Osteoblast (primary cell): ENCODE data around the gene PLA2G2C. TPM values are rescaled to one million over a fixed set of nuclear protein-coding genes. Genes with fewer than 3 reads are reported as not detected.

Source experiments
- DNase-seq: peaks from one replicate; pipeline ENCODE4 v3.0.0; 2011; ENCODE audit warnings: low spot score, mixed read lengths; ENCODE audit not compliant: insufficient read length; ENCODE audit errors: missing footprints
- H2AFZ ChIP-seq: 2 replicates; pipeline ENCODE4 v1.6.0; 2011; ENCODE audit warnings: mild to moderate bottlenecking, low read length
- H3K27ac ChIP-seq: 2 replicates; pipeline ENCODE4 v1.5.1; 2011; ENCODE audit warnings: mild to moderate bottlenecking, low read depth, low read length, moderate library complexity
- H3K27me3 ChIP-seq: 2 replicates; pipeline ENCODE4 v1.6.0; 2012; ENCODE audit warnings: mild to moderate bottlenecking, control low read depth, inconsistent platforms, low read length, moderate library complexity; ENCODE audit not compliant: insufficient read depth
- H3K36me3 ChIP-seq: 2 replicates; pipeline ENCODE4 v1.5.1; 2011; ENCODE audit warnings: mild to moderate bottlenecking, low read length, control low read depth, moderate library complexity; ENCODE audit not compliant: insufficient read depth
- H3K4me1 ChIP-seq: 2 replicates; pipeline ENCODE4 v1.5.1; 2011; ENCODE audit warnings: mild to moderate bottlenecking, low read length, control low read depth, moderate library complexity; ENCODE audit not compliant: insufficient read depth
- H3K4me2 ChIP-seq: 2 replicates; pipeline ENCODE4 v1.6.0; 2011; ENCODE audit warnings: mild to moderate bottlenecking, low read length; ENCODE audit not compliant: insufficient read depth
- H3K4me3 ChIP-seq: fragments of 200-600 bp; sonication (generic); 3 replicates; pipeline ENCODE4 v1.5.1; 2012; ENCODE audit warnings: mild to moderate bottlenecking, low read length, inconsistent platforms; ENCODE audit not compliant: insufficient read depth
- H3K79me2 ChIP-seq: 2 replicates; pipeline ENCODE4 v1.6.0; 2012; ENCODE audit warnings: mild to moderate bottlenecking, low read length, control low read depth, inconsistent platforms; ENCODE audit not compliant: insufficient read depth
- H3K9me3 ChIP-seq: 2 replicates; pipeline ENCODE4 v1.5.1; 2011; ENCODE audit warnings: low read depth, low read length, control low read depth
- H4K20me1 ChIP-seq: 2 replicates; pipeline ENCODE4 v1.6.0; 2012; ENCODE audit warnings: mild to moderate bottlenecking, low read length, control low read depth; ENCODE audit not compliant: insufficient read depth
- CTCF ChIP-seq: IDR thresholded peaks from 2 replicates; pipeline ENCODE4 v1.5.1; 2011; ENCODE audit warnings: mild to moderate bottlenecking, low read depth, low read length, moderate library complexity; ENCODE audit errors: extremely low read depth
- total RNA-seq: library from RNA; depleted of rRNA; stranded (reverse); fragments of >200 nt; gene quantifications from 2 replicates; pipeline ENCODE4 v1.2.3, GENCODE V29; 2012

The PLA2G2C gene
- total RNA-seq, 1 donor, result not detected

- H2AFZ ChIP-seq, result peak overlapping the region; percentile 66
- peak; percentile 84 for DNase-seq
- H3K4me3 ChIP-seq, result peak overlapping the region; percentile 50
Measured at GRCh38 chr1:20164694-20165202, 21.6 kb downstream of the PLA2G2C start.

GRCh38 chr1:20160034-20160433 lies 26.3 kb downstream of the PLA2G2C start:
- no peak overlapping the region for H3K4me2 ChIP-seq
- no peaks in the 10 kb centered on the region for H3K79me2 ChIP-seq
- peaks cover 22% of the 10 kb centered on the region for H3K9me3 ChIP-seq
- DNase-seq, result peak; percentile 31
- H3K4me3 ChIP-seq, result no peak overlapping the region
- H3K27ac ChIP-seq, result no peak overlapping the region
- H3K36me3 ChIP-seq, result no peaks in the 10 kb centered on the region
- H3K4me1 ChIP-seq, result peaks cover 2% of the 10 kb centered on the region
- no peaks in the 10 kb centered on the region for H4K20me1 ChIP-seq
- H2AFZ ChIP-seq, result no peak overlapping the region
- peaks cover 4% of the 10 kb centered on the region for H3K27me3 ChIP-seq
- TF ChIP-seq CTCF, result no peak

More at GRCh38 chr1:20164694-20165202, 21.6 kb downstream of the PLA2G2C start:
- Histone ChIP-seq H3K9me3 (peaks cover 13% of the 10 kb centered on the region), H3K4me2 (peak overlapping the region; percentile 74), H3K36me3 (no peaks in the 10 kb centered on the region), H3K27me3 (peaks cover 8% of the 10 kb centered on the region), H3K79me2 (no peaks in the 10 kb centered on the region), H3K4me1 (peaks cover 2% of the 10 kb centered on the region), H4K20me1 (no peaks in the 10 kb centered on the region), H3K27ac (no peak overlapping the region)
- TF ChIP-seq CTCF, result peak; percentile 26

GRCh38 chr1:20158358-20159070 lies 27.8 kb downstream of the PLA2G2C start:
- DNase-seq, result no peak
- H3K4me3 ChIP-seq, result no peak overlapping the region
- no peaks in the 10 kb centered on the region for H3K79me2 ChIP-seq

More at GRCh38 chr1:20158358-20159070, 27.8 kb downstream of the PLA2G2C start:
- Histone ChIP-seq H3K27ac (no peak overlapping the region), H4K20me1 (no peaks in the 10 kb centered on the region), H3K36me3 (no peaks in the 10 kb centered on the region), H3K27me3 (peaks cover 4% of the 10 kb centered on the region), H2AFZ (no peak overlapping the region), H3K4me1 (no peaks in the 10 kb centered on the region), H3K9me3 (peaks cover 22% of the 10 kb centered on the region), H3K4me2 (no peak overlapping the region)
- no peak for TF ChIP-seq CTCF
